Nephron (organoid): ENCODE results near the gene ALS2CL.

Experiments used
- H3K27ac Mint-ChIP-seq, 3 experiments: 2 replicates each; pipeline ENCODE4 v1.8.0; 2020; ENCODE audit warnings: mixed read lengths in 3 of 3, mild to moderate bottlenecking in 2 of 3, moderate library complexity in 1 of 3
- H3K27me3 Mint-ChIP-seq: 2 replicates; pipeline ENCODE4 v1.8.0; 2021; ENCODE audit warnings: low read depth, mild to moderate bottlenecking, moderate library complexity, mixed read lengths
- H3K36me3 Mint-ChIP-seq: 2 replicates; pipeline ENCODE4 v1.8.0; 2020; ENCODE audit warnings: low read depth, mixed read lengths
- H3K4me1 Mint-ChIP-seq: 2 replicates; pipeline ENCODE4 v1.8.0; 2020; ENCODE audit warnings: mixed read lengths
- H3K4me3 Mint-ChIP-seq, 3 experiments: 2 replicates each; pipeline ENCODE4 v1.8.0; 2020; ENCODE audit warnings: mild to moderate bottlenecking in 3 of 3, mixed read lengths in 3 of 3, moderate library complexity in 2 of 3
- H3K9me3 Mint-ChIP-seq: 2 replicates; pipeline ENCODE4 v1.8.0; 2020; ENCODE audit warnings: mixed read lengths
- CTCF ChIP-seq, 3 experiments: fragments of 200-600 bp; sonication (generic); IDR thresholded peaks; one replicate each; pipeline ENCODE4 v1.5.0; 2021; ENCODE audit warnings: antibody characterized with exemption in 3 of 3; ENCODE audit not compliant: unreplicated experiment in 3 of 3

The ALS2CL gene

GRCh38 chr3:46632792-46633191 is 60.7 kb downstream of the ALS2CL start:
- no peak for TF ChIP-seq CTCF (IDR thresholded peaks at IDR 0.05; ENCODE audit: unreplicated experiment in 3 of 3)
- H3K4me1 Mint-ChIP-seq: peaks cover 26% of the 10 kb centered on the region
- H3K27ac Mint-ChIP-seq: no peak overlapping the region
- peaks cover 3% of the 10 kb centered on the region for H3K27me3 Mint-ChIP-seq
- no peaks in the 10 kb centered on the region for H3K36me3 Mint-ChIP-seq
- no peak overlapping the region for H3K4me3 Mint-ChIP-seq
- H3K9me3 Mint-ChIP-seq: no peaks in the 10 kb centered on the region

- TF ChIP-seq CTCF (IDR thresholded peaks at IDR 0.05; ENCODE audit: unreplicated experiment in 3 of 3): peak; percentile 99
- H3K4me1 Mint-ChIP-seq: peaks cover 46% of the 10 kb centered on the region
- no peaks in the 10 kb centered on the region for H3K9me3 Mint-ChIP-seq
- peak overlapping the region; percentile 93 to 98 (median 97) for H3K27ac Mint-ChIP-seq
- H3K36me3 Mint-ChIP-seq: no peaks in the 10 kb centered on the region
- H3K27me3 Mint-ChIP-seq: peaks cover 10% of the 10 kb centered on the region
- H3K4me3 Mint-ChIP-seq: peak overlapping the region; percentile 67 to 76 (median 69)
Measured at GRCh38 chr3:46629551-46630517, 63.6 kb downstream of the ALS2CL start.

- H3K9me3 Mint-ChIP-seq: no peaks in the 10 kb centered on the region
- H3K4me1 Mint-ChIP-seq: peaks cover 46% of the 10 kb centered on the region
- no peak for TF ChIP-seq CTCF (IDR thresholded peaks at IDR 0.05; ENCODE audit: unreplicated experiment in 3 of 3)
- H3K27me3 Mint-ChIP-seq: peaks cover 11% of the 10 kb centered on the region
- H3K4me3 Mint-ChIP-seq: peak overlapping the region; percentile 61 to 76 (median 69)
- peak overlapping the region; percentile 93 to 98 (median 97) for H3K27ac Mint-ChIP-seq
- no peaks in the 10 kb centered on the region for H3K36me3 Mint-ChIP-seq
Measured at GRCh38 chr3:46628901-46629369, 64.5 kb downstream of the ALS2CL start.

- Mint-ChIP-seq H3K36me3 (no peaks in the 10 kb centered on the region), H3K4me3 (peak overlapping the region; percentile 8 to 65 (median 34)), H3K9me3 (no peaks in the 10 kb centered on the region), H3K4me1 (peaks cover 46% of the 10 kb centered on the region), H3K27me3 (peaks cover 13% of the 10 kb centered on the region), H3K27ac (peak overlapping the region; percentile 93 to 97 (median 95))
- no peak for TF ChIP-seq CTCF (IDR thresholded peaks at IDR 0.05; ENCODE audit: unreplicated experiment in 3 of 3)
Measured at GRCh38 chr3:46627078-46627477, 66.4 kb downstream of the ALS2CL start.

GRCh38 chr3:46626039-46626438 is 67.4 kb downstream of the ALS2CL start:
- no peak for TF ChIP-seq CTCF (IDR thresholded peaks at IDR 0.05; ENCODE audit: unreplicated experiment in 3 of 3)
- peaks cover 17% of the 10 kb centered on the region for H3K27me3 Mint-ChIP-seq
- H3K27ac Mint-ChIP-seq: peak overlapping the region; percentile 93 to 97 (median 95)
- no peaks in the 10 kb centered on the region for H3K9me3 Mint-ChIP-seq
- H3K4me1 Mint-ChIP-seq: peaks cover 50% of the 10 kb centered on the region
- no peak overlapping the region for H3K4me3 Mint-ChIP-seq
- H3K36me3 Mint-ChIP-seq: no peaks in the 10 kb centered on the region
